Esophagus squamous epithelium (tissue), 4 donors: ENCODE data around the gene SGMS2.

Source experiments
- CTCF ChIP-seq, 6 experiments: fragments of 450-650 bp in 4 of 6; fragments of 200-600 bp in 2 of 6; sonication (generic) in 2 of 6; IDR thresholded peaks; one replicate each; pipeline ENCODE4 v1.5.1; 2016 to 2019; ENCODE audit warnings: antibody characterized with exemption in 6 of 6, mild to moderate bottlenecking in 4 of 6, moderate library complexity in 4 of 6
- POLR2A ChIP-seq, 4 donors: fragments of 450-650 bp; IDR thresholded peaks; one replicate each; pipeline ENCODE4 v1.6.1; 2017; ENCODE audit warnings: antibody characterized with exemption in 4 of 4, mild to moderate bottlenecking in 4 of 4, moderate library complexity in 3 of 4

- TF ChIP-seq CTCF (IDR thresholded peaks at IDR 0.05) (no peak), POLR2A (IDR thresholded peaks at IDR 0.05) (no peak)
Measured at GRCh38 chr4:107825072-107825824, 516 bp downstream of the SGMS2 start.
